IPS DF 6.9 (cell line): ENCODE results near the gene TTC39B.

Source experiments
- DNase-seq: peaks from one replicate; pipeline ENCODE4 v3.0.0-alpha.2; 2013; ENCODE audit warnings: low read depth, low spot score
- H3K27ac ChIP-seq: one replicate; pipeline ENCODE4 v1.5.1; 2013; ENCODE audit warnings: low read length, control low read depth
- H3K27me3 ChIP-seq: 2 replicates; pipeline ENCODE4 v1.6.1; 2013; ENCODE audit warnings: mild to moderate bottlenecking, low read length; ENCODE audit not compliant: control insufficient read depth, insufficient read depth
- H3K36me3 ChIP-seq: 2 replicates; pipeline ENCODE4 v1.6.1; 2013; ENCODE audit warnings: low read length; ENCODE audit not compliant: control insufficient read depth, insufficient read depth
- H3K4me1 ChIP-seq: 2 replicates; pipeline ENCODE4 v1.6.1; 2013; ENCODE audit warnings: low read length; ENCODE audit not compliant: control insufficient read depth, insufficient read depth
- H3K4me3 ChIP-seq: 2 replicates; pipeline ENCODE4 v1.5.1; 2013; ENCODE audit warnings: mild to moderate bottlenecking, low read length
- H3K9me3 ChIP-seq: 2 replicates; pipeline ENCODE4 v1.6.1; 2013; ENCODE audit warnings: low read length, inconsistent platforms; ENCODE audit not compliant: control insufficient read depth, insufficient read depth
- WGBS: extraction: QIAGEN DNeasy Blood & Tissue Kit; methylation state at CpG from one replicate; pipeline ENCODE4 v1.1.7; 2013; ENCODE audit warnings: mixed read lengths, missing lambda C conversion rate; ENCODE audit not compliant: insufficient read length, insufficient coverage; 5-methylcytosine and 5-hydroxymethylcytosine counted together

Gene TTC39B

DNA sequence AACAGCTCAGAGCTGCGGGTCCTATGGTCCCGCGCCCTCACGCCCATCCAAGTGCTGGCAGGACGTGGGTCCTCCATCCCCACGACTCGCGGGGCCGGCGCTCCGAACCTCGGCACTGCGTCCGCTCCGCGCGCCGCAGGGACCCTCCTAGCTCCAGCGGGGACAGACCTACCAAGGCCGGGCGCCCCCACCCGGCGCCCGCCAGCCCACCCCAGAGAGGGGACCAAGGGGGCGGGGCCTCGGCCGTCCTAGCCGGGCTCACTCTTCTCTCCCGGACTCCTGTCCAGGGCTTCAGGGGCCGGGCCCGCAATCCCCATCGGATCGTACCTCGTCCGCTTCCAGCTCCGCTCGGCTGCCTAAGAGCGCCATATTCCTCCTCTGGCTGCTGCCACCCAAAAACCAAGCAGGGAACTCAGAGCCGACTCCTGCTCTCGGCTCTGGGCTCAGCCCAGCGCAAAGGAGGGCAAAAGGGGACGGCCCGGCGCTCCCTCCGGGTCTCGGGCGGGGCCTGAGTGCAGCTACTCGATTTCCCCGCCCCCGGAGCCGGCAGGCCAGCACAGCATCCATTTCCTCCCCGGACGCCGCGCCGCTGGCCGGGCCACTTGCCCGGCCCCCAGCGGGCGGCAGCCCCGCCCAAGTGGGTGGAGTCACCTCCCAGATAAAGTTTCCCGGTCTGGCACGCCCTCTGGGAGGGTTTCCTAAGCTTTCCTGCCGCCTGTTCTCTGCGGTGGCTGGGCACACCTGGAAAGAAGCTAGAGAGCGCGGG is at the start of gene TTC39B:
TTC39B (minus strand) TSS at position 460 of the 766 bp plus-strand sequence; CDS start at position 369, 91 bp downstream.
- no peaks in the 10 kb centered on the region for H3K36me3 ChIP-seq
- peak; percentile 84 for DNase-seq
- WGBS: no CpG with 5 or more reads among the region's 67 CpGs
- no peak within 1 kb of the TSS for H3K27ac ChIP-seq
- H3K4me3 ChIP-seq: peak within 1 kb of the TSS; percentile 85
- H3K27me3 ChIP-seq: no peaks in the 10 kb centered on the region
- no peaks in the 10 kb centered on the region for H3K4me1 ChIP-seq
- no peaks in the 10 kb centered on the region for H3K9me3 ChIP-seq

DNA sequence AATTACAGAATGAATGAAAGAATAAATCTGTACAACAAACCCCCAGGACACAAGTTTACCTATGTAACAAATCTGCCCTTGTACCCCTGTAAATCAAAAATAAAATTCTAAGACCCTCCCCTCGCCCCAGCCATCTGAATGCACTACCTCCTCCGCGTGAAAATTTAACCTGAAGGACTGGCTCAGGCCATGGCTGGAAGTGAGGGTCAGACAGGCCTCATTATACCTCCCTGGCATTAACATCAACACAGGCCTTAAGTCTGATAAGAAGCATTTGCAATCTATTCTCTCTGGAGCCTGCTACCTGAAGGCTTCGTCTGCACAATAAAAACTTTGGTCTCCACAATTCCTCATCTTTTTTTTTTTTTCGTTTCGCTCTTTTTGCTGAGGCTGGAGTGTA is 48.7 kb upstream of the TTC39B start:
- no peaks in the 10 kb centered on the region for H3K36me3 ChIP-seq
- no peak overlapping the region for H3K27ac ChIP-seq
- H3K4me1 ChIP-seq: peaks cover 2% of the 10 kb centered on the region; the same call in 1 of the 2 replicates
- no peak for DNase-seq
- WGBS: no CpG with 5 or more reads among the region's 6 CpGs
- no peaks in the 10 kb centered on the region for H3K27me3 ChIP-seq
- no peaks in the 10 kb centered on the region for H3K9me3 ChIP-seq
- no peak overlapping the region for H3K4me3 ChIP-seq

DNA sequence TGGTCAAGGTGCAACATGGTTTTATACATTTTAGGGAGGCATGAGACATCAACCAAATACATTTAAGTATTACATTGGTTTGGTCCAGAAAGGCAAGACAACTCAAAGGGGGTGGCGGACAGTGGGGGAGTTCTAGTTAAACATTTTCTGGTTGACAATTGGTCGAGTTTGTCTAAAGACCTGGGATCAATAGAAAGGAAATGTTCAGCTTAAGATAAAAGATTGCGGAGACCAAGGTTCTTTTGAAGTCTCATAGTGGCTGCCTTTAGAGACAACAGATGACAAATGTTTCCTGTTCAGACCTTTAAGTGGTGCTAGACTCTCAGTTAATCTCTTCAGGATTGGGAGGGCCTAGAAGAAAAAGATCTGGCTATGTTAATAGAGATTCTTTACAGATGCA is 47.7 kb upstream of the TTC39B start:
- no peak for DNase-seq
- no peaks in the 10 kb centered on the region for H3K27me3 ChIP-seq
- no CpG with 5 or more reads among the region's 3 CpGs for WGBS
- no peaks in the 10 kb centered on the region for H3K36me3 ChIP-seq
- no peak overlapping the region for H3K27ac ChIP-seq
- H3K4me3 ChIP-seq: no peak overlapping the region
- H3K9me3 ChIP-seq: no peaks in the 10 kb centered on the region
- H3K4me1 ChIP-seq: peaks cover 2% of the 10 kb centered on the region; the same call in 1 of the 2 replicates

DNA sequence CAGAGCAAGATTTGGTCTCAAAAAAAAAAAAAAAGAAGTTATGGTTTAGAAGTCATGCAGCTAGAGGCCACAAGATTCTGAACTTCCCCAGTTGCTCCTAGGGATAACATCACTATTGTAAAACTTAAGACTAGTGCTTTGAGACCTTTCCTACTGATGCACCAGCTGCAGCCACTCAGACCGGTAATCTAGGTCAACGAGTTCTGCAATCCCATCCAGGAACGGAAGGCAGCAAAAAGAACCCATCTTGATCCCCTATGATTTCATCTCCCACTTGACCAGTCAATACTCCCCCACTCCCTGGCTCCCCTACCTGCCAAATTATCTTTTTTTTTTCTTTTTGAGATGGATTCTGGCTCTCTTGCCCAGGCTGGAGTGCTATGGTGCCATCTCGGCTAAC is 46.9 kb upstream of the TTC39B start:
- WGBS: no CpG with 5 or more reads among the region's 4 CpGs

DNA sequence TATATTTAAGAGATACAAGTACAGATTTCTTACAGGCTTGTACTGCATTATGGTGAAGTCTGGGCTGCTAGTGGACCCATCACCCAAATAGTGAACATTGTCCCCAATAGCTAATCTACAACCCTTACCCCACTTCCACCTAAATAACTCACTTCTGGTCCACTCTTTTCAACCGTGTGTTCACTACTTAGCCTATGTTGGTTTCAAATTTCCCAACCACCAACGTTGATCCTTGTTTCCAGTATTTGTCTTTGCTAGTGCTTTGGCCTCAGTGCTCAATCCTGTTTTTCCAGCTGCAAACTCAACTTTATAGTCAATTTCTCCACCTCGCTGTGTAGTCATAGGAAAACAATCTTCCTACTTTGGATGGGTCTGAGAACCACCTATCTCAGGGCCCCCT is 45.3 kb upstream of the TTC39B start:
- no peaks in the 10 kb centered on the region for H3K9me3 ChIP-seq
- H3K27ac ChIP-seq: no peak overlapping the region
- no peaks in the 10 kb centered on the region for H3K27me3 ChIP-seq
- H3K36me3 ChIP-seq: no peaks in the 10 kb centered on the region
- peaks cover 2% of the 10 kb centered on the region; the same call in 1 of the 2 replicates for H3K4me1 ChIP-seq
- no CpG with 5 or more reads among the region's 3 CpGs for WGBS
- no peak for DNase-seq
- H3K4me3 ChIP-seq: no peak overlapping the region

More for the DNA sequence above, 46.9 kb upstream of the TTC39B start:
- H3K9me3 ChIP-seq: no peaks in the 10 kb centered on the region
- DNase-seq: no peak
- no peaks in the 10 kb centered on the region for H3K27me3 ChIP-seq
- H3K4me3 ChIP-seq: no peak overlapping the region
- H3K36me3 ChIP-seq: no peaks in the 10 kb centered on the region
- H3K27ac ChIP-seq: no peak overlapping the region
- peaks cover 2% of the 10 kb centered on the region; the same call in 1 of the 2 replicates for H3K4me1 ChIP-seq

DNA sequence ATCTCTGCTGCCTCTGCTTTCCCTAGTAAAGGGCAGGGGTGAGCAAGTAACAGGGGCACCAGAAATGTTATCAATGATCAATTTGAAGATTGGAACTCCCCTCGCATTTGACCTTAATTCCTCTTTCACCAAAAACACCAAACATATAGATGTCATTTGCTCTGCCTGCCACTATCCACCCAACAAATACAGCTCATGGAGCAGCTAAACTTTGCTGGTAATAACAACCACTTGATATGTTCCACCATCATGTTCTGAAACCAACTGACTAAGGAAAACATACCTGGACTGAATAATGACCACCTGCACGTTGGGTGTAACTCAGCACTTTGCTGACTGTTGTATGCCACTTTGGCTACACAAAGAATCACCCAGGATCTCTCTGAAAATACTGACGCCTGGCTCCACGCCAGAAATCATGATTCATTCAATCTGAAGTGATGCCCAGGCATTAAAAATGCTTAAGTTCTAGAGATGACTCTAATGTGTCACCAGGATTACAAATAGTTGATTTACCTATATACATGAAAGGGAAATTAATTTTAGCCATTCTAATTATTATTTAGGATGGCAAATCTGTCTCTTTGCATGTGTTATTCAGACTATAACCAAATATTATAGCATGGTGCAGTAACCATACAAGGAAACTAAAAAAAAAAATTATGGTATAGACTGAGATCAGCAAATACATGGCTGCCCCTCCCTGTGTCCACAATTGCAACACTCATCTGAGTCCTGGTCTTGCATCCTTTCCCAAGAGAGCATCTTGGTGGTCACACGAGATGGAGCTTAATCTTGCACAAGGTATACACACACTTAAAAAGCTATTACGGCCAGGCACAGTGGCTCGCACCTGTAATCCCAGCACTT is 43.1 kb upstream of the TTC39B start:
- no peaks in the 10 kb centered on the region for H3K36me3 ChIP-seq
- WGBS: no CpG with 5 or more reads among the region's 7 CpGs

DNA sequence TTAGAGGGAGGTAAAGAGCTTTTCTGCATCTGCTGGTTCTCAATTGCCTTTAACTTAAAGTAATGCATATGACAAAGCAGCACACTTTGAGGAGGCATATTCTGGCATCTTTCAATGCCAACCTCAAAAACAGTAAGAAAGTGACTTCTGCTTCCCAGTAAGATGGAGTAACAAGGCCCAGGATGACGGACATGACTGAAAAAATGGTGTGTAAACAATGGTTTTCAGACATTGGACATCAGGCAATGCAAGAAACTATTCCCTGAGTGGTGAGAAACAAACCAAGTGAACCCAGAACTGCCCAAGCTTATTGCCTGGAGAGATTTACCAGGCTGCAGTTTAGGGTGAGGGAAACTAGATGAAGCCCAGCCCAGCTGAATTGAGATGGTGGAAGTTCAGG is 39.8 kb upstream of the TTC39B start:
- H3K9me3 ChIP-seq: no peaks in the 10 kb centered on the region
- H3K4me3 ChIP-seq: no peak overlapping the region
- no peaks in the 10 kb centered on the region for H3K36me3 ChIP-seq
- no peak overlapping the region for H3K27ac ChIP-seq
- H3K4me1 ChIP-seq: peaks cover 3% of the 10 kb centered on the region; the same call in 1 of the 2 replicates
- WGBS: no CpG with 5 or more reads among the region's 1 CpG
- DNase-seq: no peak
- H3K27me3 ChIP-seq: no peaks in the 10 kb centered on the region

More for the DNA sequence above, 43.1 kb upstream of the TTC39B start:
- Histone ChIP-seq H3K27me3 (no peaks in the 10 kb centered on the region), H3K4me1 (peaks cover 3% of the 10 kb centered on the region; the same call in 1 of the 2 replicates), H3K27ac (no peak overlapping the region), H3K4me3 (no peak overlapping the region), H3K9me3 (no peaks in the 10 kb centered on the region)
- no peak for DNase-seq

DNA sequence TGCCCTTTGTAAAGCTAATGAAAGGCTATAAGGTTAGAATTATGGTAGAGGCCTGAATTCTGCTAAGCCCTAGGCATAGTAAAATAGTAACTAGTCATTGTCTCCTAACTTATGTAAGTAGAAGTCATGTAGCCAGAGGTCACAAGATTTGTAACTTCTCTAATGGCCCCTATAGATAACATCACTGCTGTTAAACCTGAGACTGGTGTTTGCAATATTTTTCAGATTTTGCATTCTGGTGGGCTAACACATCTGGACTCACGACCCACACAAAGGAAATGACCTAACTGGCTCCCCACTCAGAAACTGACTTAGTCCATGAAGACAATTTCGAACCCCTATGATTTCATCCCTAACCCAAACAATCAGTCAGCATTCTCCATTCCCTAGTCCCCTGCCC is 37.2 kb upstream of the TTC39B start:
- Histone ChIP-seq H3K4me3 (no peak overlapping the region), H3K4me1 (peaks cover 3% of the 10 kb centered on the region; the same call in 1 of the 2 replicates), H3K27me3 (no peaks in the 10 kb centered on the region), H3K9me3 (no peaks in the 10 kb centered on the region), H3K36me3 (no peaks in the 10 kb centered on the region), H3K27ac (no peak overlapping the region)
- no peak for DNase-seq
- WGBS: no CpG with 5 or more reads among the region's 2 CpGs

DNA sequence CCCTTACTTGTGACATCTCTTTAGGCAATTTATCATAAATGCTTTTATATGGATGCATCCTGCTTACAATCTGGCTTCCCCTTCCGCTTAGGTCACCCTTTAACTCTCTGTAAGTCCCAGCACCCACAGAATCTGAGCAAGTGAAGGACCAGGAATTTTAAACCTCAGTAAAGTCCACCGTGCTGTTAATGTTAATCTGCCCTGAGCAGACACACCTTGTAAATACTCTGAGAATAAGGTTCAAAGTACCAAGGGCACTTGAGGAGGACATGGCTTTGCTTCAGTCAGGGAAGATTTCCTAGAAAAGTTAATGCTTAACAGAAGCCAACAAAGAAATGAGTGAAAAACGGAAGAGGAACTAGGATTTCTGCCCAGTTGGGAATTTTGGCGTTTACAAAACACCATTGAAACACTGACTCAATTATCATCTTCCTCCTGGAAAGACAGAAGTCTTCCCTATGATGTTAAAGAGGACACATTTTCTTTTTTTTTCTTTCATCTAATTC is 26.4 kb upstream of the TTC39B start:
- H3K27ac ChIP-seq: no peak overlapping the region
- no peaks in the 10 kb centered on the region for H3K4me1 ChIP-seq
- no peaks in the 10 kb centered on the region for H3K9me3 ChIP-seq
- no peak overlapping the region for H3K4me3 ChIP-seq
- no peaks in the 10 kb centered on the region for H3K27me3 ChIP-seq
- no peaks in the 10 kb centered on the region for H3K36me3 ChIP-seq
- WGBS: no CpG with 5 or more reads among the region's 4 CpGs
- no peak for DNase-seq

DNA sequence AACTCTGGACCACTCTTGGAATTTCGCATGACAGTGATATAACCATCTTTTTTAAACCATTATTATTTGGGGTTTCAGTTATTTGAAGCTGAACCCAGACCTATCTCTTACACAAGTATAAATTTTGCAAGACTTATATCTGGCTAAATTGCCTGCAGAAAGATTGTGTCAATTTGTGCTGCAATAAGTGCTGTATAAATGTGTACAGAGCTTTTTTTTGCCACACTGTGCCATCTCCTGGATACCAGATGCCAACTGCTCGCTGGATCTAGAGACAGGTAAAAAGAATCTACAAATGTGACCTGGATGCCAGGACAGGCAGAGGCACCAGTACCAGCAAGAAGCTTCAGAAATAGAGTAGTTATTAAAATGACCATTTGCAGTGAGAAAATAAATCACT is 25.9 kb upstream of the TTC39B start:
- Histone ChIP-seq H3K36me3 (no peaks in the 10 kb centered on the region), H3K27ac (no peak overlapping the region), H3K9me3 (no peaks in the 10 kb centered on the region), H3K4me1 (no peaks in the 10 kb centered on the region), H3K4me3 (no peak overlapping the region), H3K27me3 (no peaks in the 10 kb centered on the region)
- WGBS: no CpG with 5 or more reads among the region's 2 CpGs
- DNase-seq: no peak
